IMR-90 (cell line): Measurements from ENCODE around the gene PPARG. TPM values are rescaled to one million over a fixed set of nuclear protein-coding genes. Genes with fewer than 3 reads are reported as not detected.

Experiments
- ATAC-seq: fragments of 200-7000 bp; cut with Tn5 transposase; 2 replicates; pipeline ENCODE4 v1.9.1; 2020; ENCODE audit warnings: low read depth, mild to moderate bottlenecking, moderate library complexity
- BruUV-seq: library from RNA; stranded (reverse); fragments of 400-500 nt; replicated peaks from 2 replicates; lab custom pipeline; 2021; lab: Mats Ljungman, UMichigan
- CTCF ChIA-PET: fragments of 300-600 bp; formaldehyde crosslinking; extraction: SDS; loops from one replicate; lab custom pipeline; 2021; ENCODE audit warnings: antibody characterized with exemption; lab: Yijun Ruan, JAX
- POLR2A ChIA-PET: fragments of 300-600 bp; sonication (Branson Sonifier 250); formaldehyde crosslinking; loops from one replicate; lab custom pipeline; 2022; ENCODE audit warnings: antibody characterized with exemption; ENCODE audit not compliant: unreplicated experiment; lab: Charles Lee
- DNase-seq: peaks from one replicate; pipeline ENCODE4 v3.0.0; 2013
- H2AFZ ChIP-seq: replicated peaks from 2 replicates; pipeline ENCODE3; 2013; ENCODE audit warnings: low read length, mild to moderate bottlenecking; ENCODE audit not compliant: poor library complexity
- H2AK5ac ChIP-seq: 2 replicates; pipeline ENCODE4 v1.6.1; 2013; ENCODE audit warnings: low read depth, low read length, inconsistent platforms
- H2AK9ac ChIP-seq: replicated peaks from 2 replicates; pipeline ENCODE3; 2013; ENCODE audit warnings: mild to moderate bottlenecking, low read depth, low read length, moderate library complexity; ENCODE audit not compliant: poor library complexity
- H2BK120ac ChIP-seq: 2 replicates; pipeline ENCODE4 v1.6.1; 2013; ENCODE audit warnings: low read depth, low read length, inconsistent platforms
- H2BK15ac ChIP-seq: 3 replicates; pipeline ENCODE4 v1.6.1; 2013; ENCODE audit warnings: low read depth, low read length, inconsistent platforms
- H2BK20ac ChIP-seq: 2 replicates; pipeline ENCODE4 v1.6.1; 2013; ENCODE audit warnings: low read depth, mild to moderate bottlenecking, inconsistent platforms, low read length, moderate library complexity
- H2BK5ac ChIP-seq: 2 replicates; pipeline ENCODE4 v1.6.1; 2013; ENCODE audit warnings: mild to moderate bottlenecking, low read depth, low read length, inconsistent platforms; ENCODE audit not compliant: poor library complexity, severe bottlenecking
- H3K14ac ChIP-seq: replicated peaks from 2 replicates; pipeline ENCODE4 v1.6.1; 2013; ENCODE audit warnings: low read depth, low read length, inconsistent platforms
- H3K18ac ChIP-seq: 2 replicates; pipeline ENCODE4 v1.6.1; 2013; ENCODE audit warnings: low read depth, low read length, control low read depth
- H3K23ac ChIP-seq: 2 replicates; pipeline ENCODE4 v1.6.1; 2013; ENCODE audit warnings: low read depth, low read length, inconsistent platforms
- H3K27ac ChIP-seq: 2 replicates; pipeline ENCODE4 v1.5.1; 2013; ENCODE audit warnings: mild to moderate bottlenecking, control low read depth, low read length; ENCODE audit not compliant: insufficient read depth
- H3K27me3 ChIP-seq: 2 replicates; pipeline ENCODE4 v1.6.1; 2013; ENCODE audit warnings: low read length; ENCODE audit not compliant: control insufficient read depth, insufficient read depth
- H3K36me3 ChIP-seq: 2 replicates; pipeline ENCODE4 v1.6.1; 2013; ENCODE audit warnings: low read length, mixed read lengths; ENCODE audit not compliant: control insufficient read depth, insufficient read depth
- H3K4ac ChIP-seq: 2 replicates; pipeline ENCODE4 v1.6.1; 2013; ENCODE audit warnings: low read depth, low read length, inconsistent platforms
- H3K4me1 ChIP-seq: 2 replicates; pipeline ENCODE4 v1.6.1; 2013; ENCODE audit warnings: low read length, mixed read lengths; ENCODE audit not compliant: control insufficient read depth, insufficient read depth
- H3K4me2 ChIP-seq: 2 replicates; pipeline ENCODE4 v1.6.1; 2013; ENCODE audit warnings: low read depth, mild to moderate bottlenecking, control low read depth, low read length, moderate library complexity
- H3K4me3 ChIP-seq: 2 replicates; pipeline ENCODE4 v1.5.1; 2013; ENCODE audit warnings: low read depth, mild to moderate bottlenecking, control low read depth, low read length, moderate library complexity; ENCODE audit not compliant: insufficient read depth
- H3K56ac ChIP-seq: 2 replicates; pipeline ENCODE4 v1.6.1; 2013; ENCODE audit warnings: low read length, inconsistent platforms; ENCODE audit not compliant: insufficient read depth; ENCODE audit errors: extremely low read depth
- H3K79me1 ChIP-seq, 2 experiments: 2 replicates each; pipeline ENCODE4 v1.6.1; 2013; ENCODE audit warnings: low read length in 2 of 2, inconsistent platforms in 1 of 2, low read depth in 1 of 2
- H3K9ac ChIP-seq: 2 replicates; pipeline ENCODE4 v1.6.1; 2013; ENCODE audit warnings: low read depth, low read length, control low read depth
- H3K9me1 ChIP-seq: 2 replicates; pipeline ENCODE4 v1.6.1; 2013; ENCODE audit warnings: low read length, inconsistent platforms; ENCODE audit not compliant: insufficient read depth
- H3K9me3 ChIP-seq: 2 replicates; pipeline ENCODE4 v1.6.1; 2013; ENCODE audit warnings: low read length; ENCODE audit not compliant: control insufficient read depth, insufficient read depth
- H4K20me1 ChIP-seq: 2 replicates; pipeline ENCODE4 v1.6.1; 2013; ENCODE audit warnings: low read length, inconsistent platforms; ENCODE audit not compliant: insufficient read depth
- H4K5ac ChIP-seq: 2 replicates; pipeline ENCODE4 v1.6.1; 2013; ENCODE audit warnings: mild to moderate bottlenecking, low read depth, low read length, control low read depth
- H4K8ac ChIP-seq, 2 experiments: 2 replicates each; pipeline ENCODE4 v1.6.1; 2013; ENCODE audit warnings: low read depth in 2 of 2, low read length in 2 of 2, control low read depth in 1 of 2, inconsistent platforms in 1 of 2
- H4K91ac ChIP-seq: 2 replicates; pipeline ENCODE4 v1.6.1; 2013; ENCODE audit warnings: low read depth, low read length, inconsistent platforms; ENCODE audit not compliant: insufficient read depth
- BHLHE40 ChIP-seq: fragments of 150-350 bp; IDR thresholded peaks from 2 replicates; pipeline ENCODE4 v1.6.1; 2016; ENCODE audit warnings: mild to moderate bottlenecking, low read depth, low read length
- CEBPB ChIP-seq: IDR thresholded peaks from 2 replicates; pipeline ENCODE4 v1.6.1; 2012; ENCODE audit warnings: low read depth, low read length, improper control_type of control experiment
- WGBS, 2 experiments: methylation state at CpG; one replicate each; pipeline versions ENCODE4 v1.1.5 to v1.1.7; 2013; ENCODE audit warnings: missing lambda C conversion rate in 2 of 2; ENCODE audit not compliant: insufficient read length in 1 of 2; ENCODE audit errors: extremely low coverage in 2 of 2; 5-methylcytosine and 5-hydroxymethylcytosine counted together
- dilution Hi-C: fragments of 300-500 bp; cut with HindIII; formaldehyde crosslinking; loops from one replicate; pipeline ENCODE4 v1.14.3; 2018; ENCODE audit warnings: low sequenced_read_pairs; ENCODE audit not compliant: unreplicated experiment
- in situ Hi-C: fragments of 300-500 bp; cut with MboI; formaldehyde crosslinking; loops from 3 replicates; pipeline ENCODE4 v1.14.3; 2019; ENCODE audit warnings: low sequenced_read_pairs, inconsistent platforms, mixed read lengths
- intact Hi-C: fragments of 100-400 bp; cut with micrococcal nuclease; formaldehyde crosslinking; loops from 2 replicates; pipeline ENCODE4 v1.10.0; 2022
- polyA plus RNA-seq, 3 experiments: library from polyadenylated mRNA; depleted of rRNA; stranded (reverse); fragments of >200 nt; gene quantifications; 2 replicates each; pipeline ENCODE4 v1.2.3, GENCODE V29; 2012; ENCODE audit warnings: low replicate concordance in 1 of 3
- total RNA-seq: library from RNA; depleted of rRNA; stranded (reverse); fragments of >200 nt; gene quantifications from 2 replicates; pipeline ENCODE4 v1.2.3, GENCODE V29; 2012

Gene PPARG
- total and polyA plus RNA-seq, 2 of the 4 experiments (the other 2 are of a cell fraction) = 11.2 to 23.8 TPM

DNA sequence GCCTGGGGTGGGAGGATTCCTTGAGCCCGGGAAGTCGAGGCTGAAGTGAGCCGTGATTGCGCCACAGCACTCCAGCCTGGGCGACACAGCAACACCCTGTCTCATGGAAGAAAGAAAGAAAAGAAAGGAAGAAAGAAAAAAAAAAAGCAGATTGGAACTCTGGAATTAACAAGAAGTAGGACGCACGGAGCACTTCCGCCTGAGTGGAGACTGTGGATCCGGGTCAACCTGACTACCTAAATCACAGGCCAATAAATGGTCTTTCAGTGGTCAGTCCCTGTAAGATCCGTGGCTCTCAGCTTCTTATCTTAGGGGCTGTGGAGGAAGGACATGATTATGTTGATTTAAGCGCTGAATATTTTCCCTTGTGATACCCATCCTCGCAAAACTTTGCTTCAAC is 2.4 kb upstream of the PPARG start:
- ATAC-seq = no peak
- no TSS peak for BruUV-seq
- Histone ChIP-seq H2BK20ac (peak overlapping the region; percentile 72), H2AK5ac (0 out of 2 replicates have a peak overlapping the region, but pooled peaks have one; percentile 93), H4K91ac (peak overlapping the region; percentile 25; the same call in 1 of the 2 replicates), H3K4me2 (no peak overlapping the region), H3K4me3 (no peak overlapping the region), H4K8ac (no peak overlapping the region; a peak in 1 of 4 replicates), H3K27ac (no peak overlapping the region), H3K9me1 (peaks cover 7% of the 10 kb centered on the region; the same call in 1 of the 2 replicates), H2BK120ac (peak overlapping the region; percentile 90; the same call in 1 of the 2 replicates), H3K9ac (no peak overlapping the region), H2AK9ac (peak overlapping the region; percentile 60), H2BK5ac (no peak overlapping the region), H3K79me1 (peaks cover 6 to 19% of the 10 kb centered on the region in 2 experiments; a peak in 3 of 4 replicates), H3K18ac (no peak overlapping the region), H3K36me3 (no peaks in the 10 kb centered on the region), H3K23ac (no peak overlapping the region), H2AFZ (peak overlapping the region; percentile 84), H2BK15ac (0 out of 3 replicates have a peak overlapping the region, but pooled peaks have one; percentile 78), H3K4me1 (no peaks in the 10 kb centered on the region; the same call in 1 of the 2 replicates), H3K14ac (no peak overlapping the region), H3K27me3 (no peaks in the 10 kb centered on the region), H4K5ac (no peak overlapping the region), H3K4ac (peak overlapping the region; percentile 83), H3K9me3 (no peaks in the 10 kb centered on the region), H3K56ac (no peak overlapping the region), H4K20me1 (no peaks in the 10 kb centered on the region)
- dilution Hi-C loops (no loop called here), intact Hi-C loops (loop anchor here (5.0 kb wide), 2 partner anchors 94 to 109 kb away; no protein-coding TSS in a partner anchor), in situ Hi-C loops (no loop called here)
- no peak for DNase-seq
- ChIA-PET CTCF (no interaction called here), POLR2A (no interaction called here)
- TF ChIP-seq CEBPB (0 out of 2 replicates have a peak, but pooled peaks have one; percentile 17), BHLHE40 (no peak)
- WGBS, 2 experiments = 92% methylated on average over 2 of the region's 12 CpGs; no CpG with 5 or more reads in 1 of the 2 experiments
